Natural killer cell (primary cell): ENCODE data around the gene MBD6. TPM values are rescaled to one million over a fixed set of nuclear protein-coding genes. Genes with fewer than 3 reads are reported as not detected.

Experiments used
- ATAC-seq, 3 donors: fragments of 150-1000 bp in 2 of 3; fragments of 200-7000 bp in 1 of 3; cut with Tn5 transposase; 1 replicate in 1 of 3; 2 replicates in 2 of 3; pipeline ENCODE4 v1.10.0; 2021; ENCODE audit warnings: mild to moderate bottlenecking in 2 of 3, moderate library complexity in 2 of 3
- DNase-seq, 2 donors: peaks; one replicate each; pipeline versions ENCODE4 v3.0.0 to v3.0.0-alpha.2; 2013 to 2021; ENCODE audit warnings: mixed read lengths in 1 of 2
- H3K27ac ChIP-seq: one replicate; pipeline ENCODE4 v1.5.1; 2013; ENCODE audit warnings: mild to moderate bottlenecking, low read length
- H3K27me3 ChIP-seq: one replicate; pipeline ENCODE4 v1.6.1; 2013; ENCODE audit warnings: low read length; ENCODE audit not compliant: control insufficient read depth, insufficient read depth
- H3K36me3 ChIP-seq: one replicate; pipeline ENCODE4 v1.6.1; 2013; ENCODE audit warnings: low read length; ENCODE audit not compliant: control insufficient read depth, insufficient read depth
- H3K4me1 ChIP-seq: one replicate; pipeline ENCODE4 v1.6.1; 2013; ENCODE audit warnings: low read length; ENCODE audit not compliant: control insufficient read depth, insufficient read depth
- H3K4me3 ChIP-seq: one replicate; pipeline ENCODE4 v1.5.1; 2013; ENCODE audit warnings: low read length
- H3K9me3 ChIP-seq: one replicate; pipeline ENCODE4 v1.6.1; 2013; ENCODE audit warnings: low read length; ENCODE audit not compliant: control insufficient read depth, insufficient read depth
- H3K27ac Mint-ChIP-seq, 2 donors: one replicate each; pipeline ENCODE4 v1.8.0; 2022; ENCODE audit warnings: mild to moderate bottlenecking in 2 of 2, mixed read lengths in 2 of 2, moderate library complexity in 1 of 2
- H3K27me3 Mint-ChIP-seq, 2 donors: one replicate each; pipeline ENCODE4 v1.8.0; 2022; ENCODE audit warnings: low read depth in 2 of 2, mixed read lengths in 2 of 2
- H3K36me3 Mint-ChIP-seq: one replicate; pipeline ENCODE4 v1.8.0; 2022; ENCODE audit warnings: mixed read lengths
- H3K4me1 Mint-ChIP-seq, 2 donors: one replicate each; pipeline ENCODE4 v1.8.0; 2022; ENCODE audit warnings: mixed read lengths in 2 of 2
- H3K4me3 Mint-ChIP-seq: one replicate; pipeline ENCODE4 v1.8.0; 2022; ENCODE audit warnings: mild to moderate bottlenecking, moderate library complexity, mixed read lengths
- H3K9me3 Mint-ChIP-seq, 2 donors: one replicate each; pipeline ENCODE4 v1.8.0; 2022; ENCODE audit warnings: mixed read lengths in 2 of 2
- CTCF ChIP-seq: fragments of 200-600 bp; IDR thresholded peaks from one replicate; pipeline ENCODE4 v1.8.0; 2022; ENCODE audit warnings: antibody characterized with exemption
- WGBS: methylation state at CpG from one replicate; pipeline ENCODE4 v1.1.7; 2013; ENCODE audit warnings: missing lambda C conversion rate; ENCODE audit not compliant: insufficient coverage; 5-methylcytosine and 5-hydroxymethylcytosine counted together
- intact Hi-C: fragments of 100-400 bp; cut with micrococcal nuclease; formaldehyde crosslinking; loops from one replicate; pipeline ENCODE4 v1.14.2; 2022
- total RNA-seq, 4 donors: library from RNA; stranded (reverse); fragments of 120-200 nt in 1 of 4; gene quantifications; one replicate each; pipeline versions ENCODE4 v1.2.3 to v1.2.4, GENCODE V29; 2013 to 2022

MBD6 gene
- total RNA-seq, 3 donors from 2014 or later (not counting 1 experiment from before 2014, with no cell fraction given) = 130 to 142 (median 139) TPM

- intact Hi-C loops = no loop called here
- 94% methylated on average over 5 of the region's 5 CpGs for WGBS
- Mint-ChIP-seq H3K4me3 (no peak overlapping the region), H3K4me1 (peaks cover 10 to 49% of the 10 kb centered on the region in 2 donors), H3K27me3 (no peaks in the 10 kb centered on the region), H3K27ac (peak overlapping the region in 1 of 2 donors; percentile 99), H3K9me3 (no peaks in the 10 kb centered on the region), H3K36me3 (peaks cover 8% of the 10 kb centered on the region)
- H3K27ac ChIP-seq = no peak overlapping the region
- no peaks in the 10 kb centered on the region for H3K27me3 ChIP-seq
- no peak overlapping the region for H3K4me3 ChIP-seq
- H3K4me1 ChIP-seq = peaks cover 26% of the 10 kb centered on the region
- no peaks in the 10 kb centered on the region for H3K9me3 ChIP-seq
- no peak for TF ChIP-seq CTCF
- peaks cover 63% of the 10 kb centered on the region for H3K36me3 ChIP-seq
- no peak for DNase-seq
- ATAC-seq = no peak
These were observed 4.6 kb downstream of the MBD6 start for GRCh38 chr12:57527184-57527583.

GRCh38 chr12:57528176-57528575, 5.6 kb downstream of the MBD6 start:
- Histone ChIP-seq H3K4me1 (peaks cover 22% of the 10 kb centered on the region), H3K27me3 (no peaks in the 10 kb centered on the region), H3K36me3 (peaks cover 73% of the 10 kb centered on the region), H3K27ac (no peak overlapping the region), H3K4me3 (no peak overlapping the region), H3K9me3 (no peaks in the 10 kb centered on the region)
- intact Hi-C loops = no loop called here
- Mint-ChIP-seq H3K4me3 (no peak overlapping the region), H3K27ac (peak overlapping the region in 1 of 2 donors; percentile 64), H3K27me3 (no peaks in the 10 kb centered on the region), H3K36me3 (peaks cover 15% of the 10 kb centered on the region), H3K4me1 (peaks cover 10 to 44% of the 10 kb centered on the region in 2 donors), H3K9me3 (no peaks in the 10 kb centered on the region)
- WGBS = 96% methylated on average over 11 of the region's 12 CpGs
- ATAC-seq (no peak), DNase-seq (no peak)
- no peak for TF ChIP-seq CTCF

GRCh38 chr12:57528831-57529555, 6.4 kb downstream of the MBD6 start:
- no peaks in the 10 kb centered on the region for H3K9me3 Mint-ChIP-seq

More at GRCh38 chr12:57528831-57529555, 6.4 kb downstream of the MBD6 start:
- Histone ChIP-seq H3K9me3 (no peaks in the 10 kb centered on the region), H3K4me3 (no peak overlapping the region), H3K27me3 (no peaks in the 10 kb centered on the region), H3K36me3 (peaks cover 78% of the 10 kb centered on the region), H3K4me1 (peaks cover 14% of the 10 kb centered on the region), H3K27ac (no peak overlapping the region)
- H3K4me1 Mint-ChIP-seq = peaks cover 7 to 35% of the 10 kb centered on the region in 2 donors
- H3K36me3 Mint-ChIP-seq = peaks cover 15% of the 10 kb centered on the region
- H3K27ac Mint-ChIP-seq = peak overlapping the region; percentile 64 to 71
- intact Hi-C loops = no loop called here
- no peak for DNase-seq
- ATAC-seq = no peak
- no peaks in the 10 kb centered on the region for H3K27me3 Mint-ChIP-seq
- 95% methylated on average over 7 of the region's 10 CpGs for WGBS
- TF ChIP-seq CTCF = no peak
- H3K4me3 Mint-ChIP-seq = no peak overlapping the region
